Liver (tissue), 9 donors: Measurements from ENCODE around the gene RETREG1. TPM values are rescaled to one million over a fixed set of nuclear protein-coding genes. Genes with fewer than 3 reads are reported as not detected.

Source experiments
- DNase-seq: peaks from one replicate; pipeline ENCODE4 v3.0.0-alpha.2; 2017; ENCODE audit warnings: low spot score
- H3K27ac ChIP-seq, 2 donors: one replicate each; pipeline ENCODE4 v1.7.0; 2013; ENCODE audit warnings: inconsistent platforms in 2 of 2, low read length in 2 of 2, control low read depth in 1 of 2, low read depth in 1 of 2, mild to moderate bottlenecking in 1 of 2
- H3K27me3 ChIP-seq, 4 donors: one replicate each; pipeline versions ENCODE4 v1.6.1 to v1.7.0; 2013; ENCODE audit warnings: low read length in 3 of 4, inconsistent platforms in 1 of 4, mild to moderate bottlenecking in 1 of 4, moderate library complexity in 1 of 4; ENCODE audit not compliant: control insufficient read depth in 4 of 4, insufficient read depth in 4 of 4
- H3K36me3 ChIP-seq, 4 donors: one replicate each; pipeline versions ENCODE4 v1.6.1 to v1.7.0; 2013; ENCODE audit warnings: low read length in 3 of 4, mild to moderate bottlenecking in 3 of 4, low read depth in 1 of 4, moderate library complexity in 1 of 4; ENCODE audit not compliant: control insufficient read depth in 4 of 4, insufficient read depth in 3 of 4
- H3K4me1 ChIP-seq, 4 donors: one replicate each; pipeline versions ENCODE4 v1.6.1 to v1.7.0; 2013; ENCODE audit warnings: low read length in 3 of 4, mild to moderate bottlenecking in 3 of 4, moderate library complexity in 1 of 4; ENCODE audit not compliant: control insufficient read depth in 4 of 4, insufficient read depth in 4 of 4
- H3K4me3 ChIP-seq, 3 donors: one replicate each; pipeline versions ENCODE4 v1.6.1 to v1.7.0; 2013; ENCODE audit warnings: low read length in 3 of 3, control low read depth in 1 of 3, low read depth in 1 of 3, mild to moderate bottlenecking in 1 of 3
- H3K9ac ChIP-seq, 2 donors: one replicate each; pipeline ENCODE4 v1.7.0; 2013; ENCODE audit warnings: low read length in 2 of 2, mild to moderate bottlenecking in 2 of 2, moderate library complexity in 2 of 2, control low read depth in 1 of 2, low read depth in 1 of 2
- H3K9me3 ChIP-seq, 4 donors: one replicate each; pipeline versions ENCODE4 v1.6.1 to v1.7.0; 2013; ENCODE audit warnings: low read length in 3 of 4; ENCODE audit not compliant: control insufficient read depth in 4 of 4
- ATF3 ChIP-seq: IDR thresholded peaks from 2 replicates; pipeline ENCODE4 v1.6.1; 2016; ENCODE audit warnings: antibody characterized with exemption
- CTCF ChIP-seq: fragments of 150-350 bp; IDR thresholded peaks from 2 replicates; pipeline ENCODE4 v1.5.1; 2017; ENCODE audit warnings: improper control_type of control experiment, low read depth, low read length; ENCODE audit not compliant: missing input control
- EGR1 ChIP-seq, 2 donors: IDR thresholded peaks; 2 replicates each; pipeline ENCODE4 v1.6.1; 2016 to 2018; ENCODE audit warnings: antibody characterized with exemption in 2 of 2, low read depth in 2 of 2
- FOXA1 ChIP-seq: IDR thresholded peaks from 2 replicates; pipeline ENCODE4 v1.6.1; 2016; ENCODE audit warnings: antibody characterized with exemption
- FOXA2 ChIP-seq: IDR thresholded peaks from 2 replicates; pipeline ENCODE4 v1.6.1; 2016; ENCODE audit warnings: antibody characterized with exemption
- GABPA ChIP-seq, 2 donors: IDR thresholded peaks in 1 of 2; conservative IDR thresholded peaks in 1 of 2; 2 replicates each; pipeline ENCODE4 v1.6.1; 2016; ENCODE audit warnings: antibody characterized with exemption in 2 of 2, mild to moderate bottlenecking in 1 of 2, moderate library complexity in 1 of 2
- HNF4A ChIP-seq, 2 donors: conservative IDR thresholded peaks; 2 replicates each; pipeline ENCODE4 v1.6.1; 2016; ENCODE audit warnings: antibody characterized with exemption in 2 of 2, mild to moderate bottlenecking in 2 of 2
- HNF4G ChIP-seq: IDR thresholded peaks from 2 replicates; pipeline ENCODE4 v1.6.1; 2016; ENCODE audit warnings: antibody characterized with exemption
- JUND ChIP-seq, 2 donors: IDR thresholded peaks; 2 replicates each; pipeline ENCODE4 v1.6.1; 2016; ENCODE audit warnings: antibody characterized with exemption in 2 of 2
- MAX ChIP-seq: IDR thresholded peaks from 2 replicates; pipeline ENCODE4 v1.6.1; 2016; ENCODE audit warnings: antibody characterized with exemption
- NR2F2 ChIP-seq: IDR thresholded peaks from 2 replicates; pipeline ENCODE4 v1.6.1; 2016; ENCODE audit warnings: antibody characterized with exemption
- RAD21 ChIP-seq, 2 donors: IDR thresholded peaks; 2 replicates each; pipeline ENCODE4 v1.6.1; 2016; ENCODE audit warnings: antibody characterized with exemption in 2 of 2, mild to moderate bottlenecking in 2 of 2
- REST ChIP-seq: IDR thresholded peaks from 2 replicates; pipeline ENCODE4 v1.6.1; 2016; ENCODE audit warnings: antibody characterized with exemption, mild to moderate bottlenecking
- RXRA ChIP-seq, 2 donors: IDR thresholded peaks; 2 replicates each; pipeline ENCODE4 v1.6.1; 2017 to 2018; ENCODE audit warnings: antibody characterized with exemption in 2 of 2, mild to moderate bottlenecking in 1 of 2
- SP1 ChIP-seq: IDR thresholded peaks from 2 replicates; pipeline ENCODE4 v1.6.1; 2018; ENCODE audit warnings: antibody characterized with exemption, mild to moderate bottlenecking
- TAF1 ChIP-seq: conservative IDR thresholded peaks from 2 replicates; pipeline ENCODE4 v1.6.1; 2016; ENCODE audit warnings: antibody characterized with exemption, mild to moderate bottlenecking
- YY1 ChIP-seq: IDR thresholded peaks from 2 replicates; pipeline ENCODE4 v1.6.1; 2016; ENCODE audit warnings: antibody characterized with exemption, mild to moderate bottlenecking
- ZBTB33 ChIP-seq: IDR thresholded peaks from 2 replicates; pipeline ENCODE4 v1.6.1; 2016; ENCODE audit warnings: antibody characterized with exemption
- WGBS: extraction: QIAGEN DNeasy Blood & Tissue Kit; methylation state at CpG from one replicate; pipeline ENCODE4 v1.1.7; 2013; 5-methylcytosine and 5-hydroxymethylcytosine counted together
- polyA plus RNA-seq, 2 donors: library from polyadenylated mRNA; stranded (reverse) in 1 of 2; unstranded in 1 of 2; fragments of 200-250 nt in 1 of 2; fragments of >200 nt in 1 of 2; fragmentation: Nextera tagmentation in 1 of 2; extraction: Ambion mirVana in 1 of 2; gene quantifications; one replicate each; pipeline versions ENCODE4 v1.2.1 to v1.2.3, GENCODE V29; 2013 to 2015
- total RNA-seq, 2 donors: library from RNA; depleted of rRNA; stranded (reverse); fragments of >200 nt; gene quantifications; one replicate each; pipeline ENCODE4 v1.2.3, GENCODE V29; 2014
- donor health status: healthy.
- donor health status: healthy.
- donor health status: healthy.
- donor health status: healthy.
- donor health status: healthy.

RETREG1 gene
- total and polyA plus RNA-seq, 4 donors = 0.70 to 28.1 (median 4.2) TPM

GRCh38 chr5:16502866-16503265, 113.9 kb downstream of the RETREG1 start:
- H3K4me3 ChIP-seq = no peak overlapping the region
- H3K9ac ChIP-seq = no peak overlapping the region
- H3K27ac ChIP-seq = no peak overlapping the region
- TF ChIP-seq CTCF (no peak), HNF4G (no peak), YY1 (no peak), NR2F2 (no peak), JUND (IDR thresholded peaks at IDR 0.05) (no peak), RXRA (IDR thresholded peaks at IDR 0.05) (no peak), HNF4A (conservative IDR thresholded peaks at IDR 0.05) (no peak), EGR1 (IDR thresholded peaks at IDR 0.05; ENCODE audit: low read depth in 2 of 2) (no peak), MAX (no peak), SP1 (no peak), ZBTB33 (no peak), ATF3 (no peak), RAD21 (IDR thresholded peaks at IDR 0.05) (no peak), REST (no peak), TAF1 (no peak), FOXA2 (no peak)
- H3K9me3 ChIP-seq = no peaks in the 10 kb centered on the region
- no peak for DNase-seq
- WGBS = 89% methylated on average over 3 of the region's 3 CpGs
- H3K4me1 ChIP-seq = peaks cover 0 to 22% (median 2%) of the 10 kb centered on the region in 4 donors
- no peaks in the 10 kb centered on the region for H3K27me3 ChIP-seq
- H3K36me3 ChIP-seq = no peaks in the 10 kb centered on the region

- Histone ChIP-seq H3K4me3 (no peak overlapping the region), H3K36me3 (no peaks in the 10 kb centered on the region), H3K4me1 (peaks cover 0 to 16% (median 1%) of the 10 kb centered on the region in 4 donors), H3K27ac (no peak overlapping the region), H3K9ac (no peak overlapping the region), H3K9me3 (no peaks in the 10 kb centered on the region), H3K27me3 (no peaks in the 10 kb centered on the region)
- no peak for DNase-seq
- WGBS = 95% methylated on average over 5 of the region's 5 CpGs
- TF ChIP-seq SP1 (no peak), CTCF (no peak), ZBTB33 (no peak), FOXA2 (no peak), RXRA (IDR thresholded peaks at IDR 0.05) (no peak), ATF3 (no peak), RAD21 (IDR thresholded peaks at IDR 0.05) (no peak), HNF4A (conservative IDR thresholded peaks at IDR 0.05) (no peak), FOXA1 (no peak), GABPA (IDR thresholded peaks at IDR 0.05 in 1 of 2, conservative IDR thresholded peaks at IDR 0.05 in 1 of 2) (no peak), YY1 (no peak), TAF1 (no peak), MAX (no peak), JUND (IDR thresholded peaks at IDR 0.05) (no peak), NR2F2 (no peak), HNF4G (no peak)
Measured at GRCh38 chr5:16500024-16500423, 116.8 kb downstream of the RETREG1 start.
